Right atrium auricular region (tissue), 2 donors: ENCODE results near the gene PLA2R1. TPM values are rescaled to one million over a fixed set of nuclear protein-coding genes. Genes with fewer than 3 reads are reported as not detected.

Experiments
- DNase-seq: peaks from one replicate; pipeline ENCODE4 v3.0.0-alpha.2; 2019; ENCODE audit warnings: low spot score
- H3K27ac ChIP-seq, 2 donors: fragments of 200-600 bp; sonication (generic); 1 replicate in 1 of 2; 2 replicates in 1 of 2; pipeline ENCODE4 v1.5.1; 2016 to 2019
- H3K27me3 ChIP-seq, 2 donors: fragments of 200-600 bp; sonication (generic); one replicate each; pipeline versions ENCODE4 v1.5.1 to v1.6.0; 2017 to 2019
- H3K36me3 ChIP-seq: fragments of 200-600 bp; sonication (generic); one replicate; pipeline ENCODE4 v1.5.1; 2016
- H3K4me1 ChIP-seq, 2 donors: fragments of 200-600 bp; sonication (generic); one replicate each; pipeline versions ENCODE4 v1.5.1 to v1.6.0; 2017 to 2019
- H3K4me3 ChIP-seq, 2 donors: fragments of 200-600 bp; sonication (generic); 1 replicate in 1 of 2; 2 replicates in 1 of 2; pipeline ENCODE4 v1.5.1; 2017 to 2019; ENCODE audit warnings: mild to moderate bottlenecking in 1 of 2, moderate library complexity in 1 of 2
- H3K9me3 ChIP-seq, 2 donors: fragments of 200-600 bp; sonication (generic); one replicate each; pipeline ENCODE4 v1.5.1; 2019
- total RNA-seq, 2 donors: library from RNA; depleted of rRNA; stranded (reverse); fragments of >200 nt; gene quantifications; one replicate each; pipeline ENCODE4 v1.1.0, GENCODE V29; 2016
- TF ChIP-seq, protein P1 (sequence below), 2 donors: fragments of 200-600 bp; sonication (generic); IDR thresholded peaks; one replicate each; pipeline ENCODE4 v1.5.1; 2019; ENCODE audit warnings: antibody characterized with exemption in 2 of 2

Gene PLA2R1
- total RNA-seq, 2 donors from 2014 or later, result 2.8 to 3.3 TPM

DNA sequence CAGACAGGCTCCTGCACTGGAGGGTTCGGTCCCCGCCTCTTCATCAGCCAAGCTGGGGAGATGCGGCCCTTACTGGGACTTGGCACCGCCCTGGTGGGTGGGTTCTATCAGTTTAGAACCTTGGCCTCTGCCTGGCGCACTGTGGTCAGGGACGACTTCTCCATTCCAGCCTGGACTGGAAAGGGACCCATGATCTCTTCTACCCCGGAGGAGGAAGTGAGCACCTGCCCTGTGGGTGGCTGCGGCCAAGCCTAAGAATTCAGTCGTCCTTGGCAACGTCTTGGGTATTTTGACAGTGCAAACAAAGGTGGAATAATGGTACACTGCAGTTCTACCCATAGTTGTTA, 157.5 kb downstream of the PLA2R1 start:
- peak overlapping the region; percentile 24 to 52 for H3K4me3 ChIP-seq
- H3K27me3 ChIP-seq, result no peaks in the 10 kb centered on the region
- H3K9me3 ChIP-seq, result no peaks in the 10 kb centered on the region
- H3K4me1 ChIP-seq, result peaks cover 0 to 17% of the 10 kb centered on the region in 2 donors
- TF ChIP-seq, protein P1, sequence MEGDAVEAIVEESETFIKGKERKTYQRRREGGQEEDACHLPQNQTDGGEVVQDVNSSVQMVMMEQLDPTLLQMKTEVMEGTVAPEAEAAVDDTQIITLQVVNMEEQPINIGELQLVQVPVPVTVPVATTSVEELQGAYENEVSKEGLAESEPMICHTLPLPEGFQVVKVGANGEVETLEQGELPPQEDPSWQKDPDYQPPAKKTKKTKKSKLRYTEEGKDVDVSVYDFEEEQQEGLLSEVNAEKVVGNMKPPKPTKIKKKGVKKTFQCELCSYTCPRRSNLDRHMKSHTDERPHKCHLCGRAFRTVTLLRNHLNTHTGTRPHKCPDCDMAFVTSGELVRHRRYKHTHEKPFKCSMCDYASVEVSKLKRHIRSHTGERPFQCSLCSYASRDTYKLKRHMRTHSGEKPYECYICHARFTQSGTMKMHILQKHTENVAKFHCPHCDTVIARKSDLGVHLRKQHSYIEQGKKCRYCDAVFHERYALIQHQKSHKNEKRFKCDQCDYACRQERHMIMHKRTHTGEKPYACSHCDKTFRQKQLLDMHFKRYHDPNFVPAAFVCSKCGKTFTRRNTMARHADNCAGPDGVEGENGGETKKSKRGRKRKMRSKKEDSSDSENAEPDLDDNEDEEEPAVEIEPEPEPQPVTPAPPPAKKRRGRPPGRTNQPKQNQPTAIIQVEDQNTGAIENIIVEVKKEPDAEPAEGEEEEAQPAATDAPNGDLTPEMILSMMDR (IDR thresholded peaks at IDR 0.05), result no peak
- DNase-seq, result no peak
- no peak overlapping the region for H3K27ac ChIP-seq
- no peaks in the 10 kb centered on the region for H3K36me3 ChIP-seq

DNA sequence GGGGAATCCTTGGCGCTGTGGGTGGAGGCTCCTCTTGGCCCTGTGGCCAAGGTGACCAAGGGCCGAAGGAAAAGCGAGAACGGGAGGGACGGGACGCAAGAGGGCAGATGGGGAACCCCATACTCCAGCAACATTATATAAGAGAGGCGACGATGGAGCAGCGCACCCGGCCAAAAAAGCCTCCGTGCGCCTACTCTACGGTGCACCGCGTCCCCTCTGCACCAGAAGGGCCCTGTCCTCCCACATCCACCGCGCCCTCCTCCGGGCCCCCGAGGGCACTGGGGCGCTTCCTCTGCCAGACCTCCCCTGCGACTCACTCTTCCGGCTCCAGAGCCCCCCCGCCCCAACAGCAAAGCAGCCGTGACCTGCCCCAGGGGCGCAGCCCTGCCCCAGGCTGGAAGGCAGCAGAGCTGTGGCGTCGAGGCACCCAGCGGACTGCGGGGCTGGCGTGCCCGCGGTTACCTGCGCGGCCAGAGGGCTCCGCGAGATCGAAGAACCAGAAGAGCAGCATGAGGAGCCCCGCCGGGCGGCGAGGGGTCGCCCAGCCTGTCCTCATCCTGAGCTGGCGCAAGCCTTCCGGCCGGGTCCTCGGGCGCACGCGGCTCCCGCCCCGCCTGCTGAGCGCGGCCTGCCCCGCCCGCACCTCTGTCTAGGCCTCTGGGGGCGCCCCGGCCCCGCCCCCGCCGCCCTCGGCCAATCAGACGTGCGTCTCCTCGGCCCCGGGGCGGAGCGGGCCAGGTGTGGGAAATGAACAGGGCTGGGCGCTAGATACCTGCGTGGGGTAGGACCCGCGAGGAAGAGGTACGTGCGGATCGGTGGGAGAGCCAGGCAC, 158.1 kb downstream of the PLA2R1 start, which contains the start of gene LY75:
Gene LY75, minus strand, starts transcription at position 630 of the 832 bp plus-strand sequence.
- peak within 1 kb of the TSS; percentile 24 to 52 for H3K4me3 ChIP-seq
- peaks cover 0 to 17% of the 10 kb centered on the region in 2 donors for H3K4me1 ChIP-seq
- H3K36me3 ChIP-seq, result no peaks in the 10 kb centered on the region
- no peak for DNase-seq
- no peak within 1 kb of the TSS for H3K27ac ChIP-seq
- no peaks in the 10 kb centered on the region for H3K27me3 ChIP-seq
- no peaks in the 10 kb centered on the region for H3K9me3 ChIP-seq
- TF ChIP-seq, protein P1 (IDR thresholded peaks at IDR 0.05), result no peak

DNA sequence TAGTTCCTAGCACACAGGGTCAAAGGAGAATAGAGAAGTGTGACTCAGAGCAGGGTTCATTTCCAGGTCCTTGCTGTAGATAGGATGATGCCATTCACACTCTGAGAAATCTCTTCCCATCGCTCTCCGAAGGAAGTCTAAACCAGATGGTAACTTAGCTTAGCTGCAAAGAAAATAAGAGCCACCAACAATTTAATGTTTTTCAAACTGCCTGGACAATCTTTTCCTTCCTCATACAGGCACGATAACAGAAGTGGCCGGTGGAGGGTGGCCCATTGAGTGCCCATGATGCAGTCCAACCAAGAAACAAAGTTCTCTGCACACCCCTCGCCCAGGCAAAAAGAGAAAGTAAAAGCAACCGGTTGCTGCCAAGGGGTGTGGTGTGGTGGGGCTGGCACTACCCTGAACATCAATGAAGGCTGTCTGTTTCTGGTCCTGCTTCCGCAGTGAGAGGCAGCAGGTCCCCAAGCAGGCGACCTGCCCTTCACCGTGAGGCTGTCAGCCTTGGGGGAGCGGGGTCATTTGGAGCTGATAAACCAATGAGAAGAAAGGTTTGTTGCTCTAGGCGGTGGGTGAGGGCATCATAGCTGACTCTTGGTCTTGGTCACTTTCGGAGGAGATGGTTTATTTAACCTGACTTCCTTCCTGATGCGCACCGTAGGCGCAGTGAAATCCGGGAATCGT, 158.8 kb downstream of the PLA2R1 start:
- H3K9me3 ChIP-seq, result no peaks in the 10 kb centered on the region
- H3K27me3 ChIP-seq, result no peaks in the 10 kb centered on the region
- H3K36me3 ChIP-seq, result no peaks in the 10 kb centered on the region
- TF ChIP-seq, protein P1 (IDR thresholded peaks at IDR 0.05), result no peak
- H3K27ac ChIP-seq, result no peak overlapping the region
- no peak for DNase-seq
- peak overlapping the region; percentile 24 to 52 for H3K4me3 ChIP-seq
- peaks cover 0 to 17% of the 10 kb centered on the region in 2 donors for H3K4me1 ChIP-seq

DNA sequence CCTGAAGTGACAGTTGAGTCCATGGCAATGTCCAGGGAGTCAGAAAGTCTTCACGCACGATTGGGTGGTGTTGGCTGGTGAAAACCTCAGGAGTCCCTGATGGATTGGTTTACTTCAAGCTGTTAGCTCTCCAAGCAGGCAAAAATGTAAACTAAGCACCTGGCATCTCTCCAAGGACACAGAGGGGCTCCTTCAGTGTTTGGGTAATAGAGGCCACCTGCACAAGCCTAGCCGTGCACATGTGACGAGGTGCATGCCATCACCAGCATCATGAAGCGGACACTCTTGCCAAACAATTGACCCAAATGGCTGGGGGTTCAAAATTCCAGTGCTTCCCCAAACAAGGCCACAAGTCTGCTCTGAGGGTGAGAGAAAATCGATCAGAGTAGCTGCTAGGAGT, 159.7 kb downstream of the PLA2R1 start:
- Histone ChIP-seq H3K27ac (no peak overlapping the region), H3K4me3 (no peak overlapping the region), H3K27me3 (no peaks in the 10 kb centered on the region), H3K36me3 (no peaks in the 10 kb centered on the region), H3K9me3 (no peaks in the 10 kb centered on the region), H3K4me1 (peaks cover 0 to 17% of the 10 kb centered on the region in 2 donors)
- TF ChIP-seq, protein P1 (IDR thresholded peaks at IDR 0.05), result no peak
- no peak for DNase-seq

DNA sequence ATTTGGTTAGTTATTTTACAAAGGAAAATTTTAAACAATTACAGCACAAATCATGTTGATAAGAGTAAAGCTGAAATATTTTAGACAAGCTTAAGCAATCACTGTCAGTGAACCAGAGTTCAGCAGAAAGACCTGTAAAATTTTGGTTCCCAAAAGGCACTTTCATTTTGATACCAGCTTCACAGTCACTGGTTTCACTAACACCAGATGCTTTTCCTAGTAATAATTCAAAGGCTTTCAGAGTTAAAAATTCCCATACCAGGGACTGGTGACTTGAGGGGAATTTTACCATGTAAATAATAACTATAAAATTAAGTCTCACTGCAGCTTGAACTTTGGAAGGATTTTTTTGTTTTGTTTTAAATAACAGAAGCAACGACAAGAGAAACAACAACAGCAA, 162.1 kb downstream of the PLA2R1 start:
- H3K27ac ChIP-seq, result no peak overlapping the region
- peaks cover 0 to 17% of the 10 kb centered on the region in 2 donors for H3K4me1 ChIP-seq
- no peak for DNase-seq
- no peaks in the 10 kb centered on the region for H3K36me3 ChIP-seq
- no peak overlapping the region for H3K4me3 ChIP-seq
- no peaks in the 10 kb centered on the region for H3K9me3 ChIP-seq
- TF ChIP-seq, protein P1 (IDR thresholded peaks at IDR 0.05), result no peak
- H3K27me3 ChIP-seq, result no peaks in the 10 kb centered on the region
